ENCODE results near the gene STAMBP.
A peak's percentile ranks its signal among the peaks of the same experiment; 100 is the strongest.
"Not testable (repeated sequence)": the region's sequence is repeated elsewhere in the genome, so short reads cannot be mapped to it uniquely, and the experiment has no call there.

The STAMBP gene

DNA sequence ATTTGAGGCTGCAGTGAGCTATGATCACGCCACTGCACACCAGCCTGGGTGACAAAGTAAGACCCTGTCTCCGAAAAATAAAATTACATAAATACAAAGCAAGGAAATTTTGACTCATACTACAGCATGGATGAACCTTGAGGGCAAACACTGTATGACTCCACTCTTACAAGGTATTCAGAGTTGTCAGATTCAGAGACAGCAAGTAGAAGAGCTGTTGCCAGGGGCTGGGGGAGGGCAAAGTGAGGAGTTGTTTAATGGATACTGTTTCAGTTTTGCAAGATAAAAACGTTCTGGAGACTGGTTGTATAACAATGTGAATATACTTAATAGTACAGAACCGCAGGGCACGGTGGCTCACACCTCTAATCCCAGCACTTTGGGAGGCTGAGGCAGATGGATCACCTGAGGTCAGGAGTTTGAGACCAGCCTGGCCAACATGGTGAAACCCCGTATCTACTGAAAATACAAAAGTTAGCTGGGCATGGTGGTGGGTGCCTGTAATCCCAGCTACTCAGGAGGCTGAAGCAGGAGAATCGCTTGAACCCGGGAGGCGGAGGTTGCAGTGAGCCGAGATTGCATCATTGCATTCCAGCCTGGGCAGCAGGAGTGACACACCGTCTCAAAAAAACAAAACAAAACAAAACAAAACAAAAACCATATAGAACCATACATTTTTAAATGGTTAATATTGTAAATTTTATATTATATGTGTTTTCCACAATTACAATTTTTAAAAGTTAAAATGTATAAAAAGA lies 59.0 kb downstream of the STAMBP start:
- DNase-seq (ENCODE audit: low read depth) = peak; percentile 12

DNA sequence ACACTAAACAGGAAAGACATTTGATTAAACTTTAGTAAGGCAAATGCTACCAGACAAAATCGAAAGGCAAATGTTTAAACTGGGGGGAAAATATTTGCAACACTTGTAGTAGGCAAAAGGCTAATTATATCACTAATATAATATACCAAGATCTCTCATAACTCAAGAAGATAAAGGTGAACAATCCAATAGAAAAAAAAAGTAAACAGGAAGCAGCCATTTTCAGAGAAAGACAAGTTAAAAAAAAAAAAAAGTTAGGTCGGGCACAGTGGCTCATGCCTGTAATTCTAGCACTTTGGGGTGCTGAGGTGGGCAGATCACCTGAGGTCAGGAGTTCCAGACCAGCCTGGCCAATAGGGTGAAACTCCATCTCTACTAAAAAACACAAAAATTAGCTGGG lies 59.6 kb downstream of the STAMBP start:
- no peak for DNase-seq (ENCODE audit: low read depth)

DNA sequence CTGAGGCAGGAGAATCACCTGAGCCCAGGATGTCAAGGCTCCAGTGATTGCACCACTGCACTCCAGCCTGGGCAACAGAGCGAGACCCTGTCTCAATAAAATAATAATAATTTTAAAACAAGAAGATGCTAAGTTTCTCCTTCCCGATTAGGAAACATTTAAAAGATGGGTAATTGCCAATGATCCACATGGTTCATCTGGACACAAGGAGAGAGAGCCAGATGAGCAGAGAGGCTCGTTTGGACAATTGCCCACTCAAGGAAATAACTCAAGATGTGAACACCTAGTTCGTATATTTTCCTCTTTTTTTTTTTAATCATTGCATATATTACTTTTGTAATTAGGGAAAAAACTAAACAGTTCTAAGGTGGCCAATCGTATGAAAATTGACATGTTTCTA lies 60.4 kb downstream of the STAMBP start:
- DNase-seq (ENCODE audit: low read depth) = no peak

DNA sequence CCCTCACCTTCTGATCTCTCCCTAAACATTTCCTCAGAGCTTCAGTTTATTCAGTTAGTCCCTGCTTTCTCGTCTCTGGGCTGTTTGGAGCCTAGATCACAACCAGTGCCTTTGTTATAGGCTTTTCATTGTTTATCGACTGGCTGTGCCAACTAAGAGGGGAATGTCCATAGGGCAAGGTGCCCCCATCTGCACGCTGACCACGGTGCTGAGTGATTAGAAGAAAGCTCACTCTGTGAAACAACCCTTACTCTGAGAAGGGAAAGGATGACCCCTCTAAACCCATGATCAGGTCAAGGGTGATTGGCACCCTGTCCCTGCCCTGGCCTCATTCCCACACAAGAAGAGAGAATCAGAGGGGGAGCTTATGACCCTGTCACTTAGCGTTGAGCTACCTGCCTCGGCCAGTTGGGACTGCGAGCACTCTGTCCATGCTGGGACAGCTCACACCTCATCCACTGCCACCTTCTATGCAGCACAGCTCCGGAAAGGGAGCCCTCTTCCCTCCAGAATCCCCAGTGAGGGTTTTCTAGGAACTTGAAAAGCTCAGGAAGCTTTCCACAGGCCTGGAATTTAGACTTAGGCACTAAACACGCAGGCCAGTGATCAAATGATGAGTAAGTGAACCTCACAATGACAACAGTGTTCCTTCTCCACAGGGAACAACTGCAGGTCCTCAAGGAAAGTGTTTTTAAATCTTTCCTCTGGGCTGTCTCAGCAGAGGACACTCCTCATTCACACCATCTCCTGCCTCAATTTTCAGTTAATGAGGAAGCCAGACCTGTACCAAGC lies 61.7 kb downstream of the STAMBP start:
- DNase-seq (ENCODE audit: low read depth) = no peak

DNA sequence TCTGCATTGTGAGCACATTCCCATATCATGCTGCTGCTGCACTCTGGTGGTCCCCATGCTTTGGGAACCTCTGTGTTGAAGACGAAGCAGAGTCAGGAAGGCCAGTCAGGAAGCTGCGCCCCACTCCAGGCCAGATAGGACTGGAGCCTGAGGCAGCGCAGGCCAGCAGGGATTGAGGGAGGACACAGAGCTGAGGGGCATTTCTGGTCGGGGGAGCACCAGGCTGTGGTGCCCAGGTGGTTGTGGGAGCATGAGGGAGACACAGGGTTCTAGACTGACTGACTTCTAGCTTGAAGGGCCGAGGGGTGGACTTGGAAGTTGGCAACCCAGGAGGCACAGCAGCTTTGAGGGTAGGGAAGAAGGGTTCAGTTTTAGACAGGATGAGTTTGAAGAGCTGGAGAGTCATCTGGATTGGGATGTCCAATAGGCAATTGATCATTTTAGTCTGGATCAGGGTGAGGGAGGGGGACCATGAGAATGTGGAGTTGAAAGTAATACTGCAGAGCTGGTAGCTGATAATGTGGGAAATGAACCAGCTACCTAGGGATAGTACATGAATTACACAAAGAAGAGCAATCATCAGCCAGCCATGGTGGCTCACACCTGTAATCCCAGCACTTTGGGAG lies 62.6 kb downstream of the STAMBP start:
- no peak for DNase-seq (ENCODE audit: low read depth)

DNA sequence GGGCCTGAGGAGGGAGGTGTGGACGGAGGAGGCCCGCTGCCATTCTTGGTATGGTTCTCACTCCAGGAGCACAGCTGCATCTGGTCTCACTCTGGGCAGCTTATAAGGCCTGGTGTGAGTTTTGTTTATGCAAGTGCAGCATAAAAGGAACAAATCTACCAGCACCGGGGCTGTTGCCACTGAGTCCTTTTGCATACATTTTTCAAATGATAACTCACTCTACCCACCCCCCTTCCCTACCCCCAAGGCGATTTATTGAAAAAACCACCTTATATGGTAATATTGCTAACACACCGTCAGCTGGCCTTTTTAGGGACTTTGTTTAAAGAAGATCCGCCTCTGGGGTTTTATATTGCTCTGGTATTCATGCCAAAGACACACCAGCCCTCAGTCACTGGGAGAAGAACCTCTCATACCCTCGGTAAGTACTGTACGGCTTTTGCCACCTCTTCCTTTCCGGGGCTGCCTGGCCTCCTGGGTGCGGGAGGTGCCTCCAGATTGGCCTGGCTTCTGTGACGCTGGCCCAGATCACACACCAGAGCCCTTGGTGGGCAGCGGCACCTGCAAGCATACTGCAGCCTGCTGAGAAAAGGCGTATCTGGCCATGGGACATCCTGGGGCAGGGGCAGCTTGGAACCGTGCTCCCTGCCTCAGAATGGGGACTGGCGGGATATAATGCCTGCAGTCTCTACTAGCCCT lies 64.0 kb downstream of the STAMBP start, which contains the start of gene ACTG2:
Gene ACTG2, plus strand, starts transcription at position 378 of the 699 bp plus-strand sequence. CDS start 8,304 bp downstream, outside the sequence.
- DNase-seq (ENCODE audit: low read depth) = no peak

DNA sequence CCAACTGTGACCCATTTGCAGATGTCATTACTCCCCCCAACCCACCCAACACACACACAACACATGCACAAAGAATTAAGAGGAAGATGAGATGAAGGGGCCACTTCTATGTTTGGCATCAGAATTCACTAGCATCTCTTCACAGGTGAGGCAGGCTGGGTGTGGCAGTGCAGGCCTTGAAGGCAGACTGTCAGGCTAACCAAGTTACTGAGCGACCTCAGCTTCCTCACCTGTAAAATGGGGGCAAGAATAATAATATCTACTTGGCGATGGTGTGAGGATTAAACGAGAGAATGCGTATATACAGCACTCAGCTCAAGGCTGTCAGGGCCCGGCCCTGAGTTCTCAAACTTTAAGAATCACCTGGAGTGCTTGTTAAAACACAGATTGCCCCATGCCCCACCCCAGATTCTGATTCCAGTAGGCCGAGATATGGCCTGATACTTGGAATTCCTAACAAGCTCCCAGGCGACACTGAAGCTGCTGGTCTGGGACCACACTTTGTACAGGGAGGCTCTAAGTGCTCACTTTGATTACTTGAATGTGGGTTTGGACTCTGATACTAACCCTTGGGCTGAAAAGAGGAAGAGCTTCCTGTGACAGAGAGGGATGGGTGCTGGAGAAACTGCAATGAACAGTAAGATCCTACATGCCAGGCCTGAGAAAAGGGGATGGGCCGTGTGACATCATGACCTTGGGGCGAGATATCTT lies 65.2 kb downstream of the STAMBP start:
- DNase-seq (ENCODE audit: low read depth) = no peak

DNA sequence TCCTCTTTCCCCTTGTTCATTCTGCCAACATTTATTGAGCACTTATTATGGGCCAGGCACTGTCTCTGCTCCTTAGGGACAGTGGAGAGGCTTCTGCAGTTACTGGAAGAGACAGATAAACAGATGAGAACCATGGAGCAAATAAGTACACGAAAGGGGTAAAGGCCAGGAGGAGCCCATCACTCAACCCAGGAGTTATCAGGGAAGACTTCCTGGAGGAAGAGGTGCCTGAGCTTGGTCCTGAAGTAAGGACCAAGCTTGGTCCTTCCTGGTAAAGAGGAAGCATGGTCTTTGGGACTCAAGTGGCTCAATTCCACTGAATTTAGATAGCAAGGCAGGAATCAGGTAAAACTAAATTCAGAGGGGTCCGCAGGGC lies 65.7 kb downstream of the STAMBP start:
- DNase-seq (ENCODE audit: low read depth) = no peak

DNA sequence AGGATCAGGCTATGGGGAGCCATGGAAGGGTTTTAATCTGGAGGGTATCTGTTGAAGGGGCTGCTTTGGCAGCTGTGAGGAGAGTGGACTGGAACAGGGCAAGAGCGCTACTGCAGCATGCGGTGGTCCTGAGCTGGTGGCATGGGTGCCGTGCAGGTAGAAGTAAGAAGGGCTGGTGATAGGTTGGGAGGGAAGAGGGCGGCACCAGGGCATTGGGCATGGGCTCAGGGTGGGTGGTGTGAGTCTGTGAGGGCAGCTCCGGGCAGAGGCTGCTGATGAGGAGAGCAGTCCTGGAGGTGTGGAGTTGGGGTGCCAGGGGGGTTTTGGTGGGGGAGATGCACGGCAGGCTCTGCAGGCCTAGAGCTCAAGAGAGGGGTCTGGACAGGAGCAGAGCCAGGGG lies 66.1 kb downstream of the STAMBP start:
- DNase-seq (ENCODE audit: low read depth) = no peak

DNA sequence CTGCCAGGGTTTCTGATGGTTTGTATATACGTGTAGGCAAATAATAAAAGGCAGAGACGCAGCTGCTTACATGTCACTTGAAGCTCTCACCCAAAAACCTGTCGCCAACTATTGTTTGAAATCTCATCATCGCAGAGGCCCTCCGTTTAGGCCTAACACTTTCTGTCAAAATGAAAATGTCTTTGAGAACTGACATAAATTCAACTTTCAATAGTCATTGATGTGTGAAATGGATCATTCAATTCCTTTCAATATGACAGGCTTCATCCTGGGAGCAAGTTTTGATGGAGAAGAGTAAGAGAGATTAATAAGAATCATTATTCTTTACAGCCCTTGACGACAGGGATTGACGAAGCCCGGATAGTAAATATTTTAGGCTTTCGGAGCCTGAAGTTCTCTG lies 66.7 kb downstream of the STAMBP start:
- DNase-seq (ENCODE audit: low read depth) = no peak

DNA sequence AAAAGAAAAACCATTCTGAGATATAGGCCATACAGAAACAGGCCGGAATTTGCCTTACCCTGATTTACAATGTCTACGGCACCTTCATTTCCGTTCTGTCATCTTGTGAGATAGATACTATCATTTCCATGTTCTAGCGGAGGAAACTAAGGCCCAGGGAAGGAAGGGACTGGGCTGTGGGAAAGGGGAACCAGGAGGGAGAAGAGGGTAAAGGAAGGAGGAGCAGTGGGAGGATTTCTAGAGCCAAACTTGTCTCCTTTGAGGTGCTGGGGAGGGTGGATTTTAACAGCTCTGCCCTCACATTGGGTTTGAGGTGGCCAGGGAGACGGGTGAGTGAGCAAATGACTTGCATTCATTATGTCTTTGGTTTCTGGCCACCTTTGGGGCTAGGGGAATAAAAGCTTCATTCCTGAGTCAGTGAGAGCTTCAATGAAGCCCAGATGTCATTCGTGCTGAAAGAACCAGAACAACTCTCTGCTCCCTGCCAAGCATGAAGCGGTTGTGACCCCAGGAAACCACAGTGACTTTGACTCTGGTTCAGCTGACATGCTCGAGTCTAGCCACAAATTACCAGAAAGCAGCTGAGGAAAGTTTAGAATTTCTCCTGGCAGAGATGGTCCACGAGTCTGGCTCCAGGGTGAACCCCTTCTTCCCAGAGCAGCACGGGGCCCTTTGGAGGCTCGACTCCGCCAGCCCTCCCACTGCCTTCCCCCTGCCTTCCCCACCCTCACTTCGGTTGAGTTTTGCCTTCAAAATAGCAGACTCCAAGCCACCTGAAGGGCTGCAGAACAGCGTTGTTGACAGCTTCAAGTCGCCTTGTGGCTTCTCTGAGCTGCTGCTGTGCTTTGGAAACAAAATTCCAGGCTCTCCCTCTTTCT lies 67.8 kb downstream of the STAMBP start:
- DNase-seq (ENCODE audit: low read depth) = no peak

DNA sequence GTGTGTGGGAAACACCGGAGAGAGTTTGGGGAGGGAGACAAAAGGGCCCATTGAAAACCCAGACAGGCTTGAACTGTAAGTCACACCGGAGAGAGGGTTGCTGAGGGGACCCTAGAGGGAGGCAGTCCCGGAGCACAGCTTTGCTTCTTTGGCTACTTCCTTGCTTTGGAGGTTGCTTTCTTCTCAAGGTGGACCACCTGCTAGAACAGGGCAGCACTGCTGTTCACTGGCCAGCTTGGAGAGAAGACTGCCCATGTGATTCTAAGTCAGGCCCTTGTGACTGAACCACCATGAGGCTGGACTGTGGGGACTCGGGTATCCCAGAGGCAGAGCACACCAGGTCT lies 68.5 kb downstream of the STAMBP start:
- no peak for DNase-seq (ENCODE audit: low read depth)

DNA sequence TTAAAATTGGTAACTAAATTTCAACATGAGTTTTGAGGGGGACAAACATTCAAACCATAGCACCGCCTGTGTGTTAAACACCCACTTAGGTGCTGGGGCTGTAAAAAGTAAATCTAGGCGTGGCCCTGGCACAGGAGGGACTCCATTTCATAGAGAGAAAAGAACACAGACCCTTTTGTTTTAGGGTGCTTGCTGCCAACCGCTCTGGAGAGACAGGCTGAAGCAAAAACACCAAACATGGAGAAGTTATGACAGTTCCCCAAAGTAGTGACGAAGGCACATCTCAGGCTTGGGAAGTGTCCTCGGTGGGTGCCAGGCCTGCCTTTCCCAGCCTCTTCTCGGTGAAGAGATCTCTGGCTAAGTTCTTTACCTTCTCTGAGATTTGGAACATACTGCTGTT lies 69.2 kb downstream of the STAMBP start:
- no peak for DNase-seq (ENCODE audit: low read depth)

DNA sequence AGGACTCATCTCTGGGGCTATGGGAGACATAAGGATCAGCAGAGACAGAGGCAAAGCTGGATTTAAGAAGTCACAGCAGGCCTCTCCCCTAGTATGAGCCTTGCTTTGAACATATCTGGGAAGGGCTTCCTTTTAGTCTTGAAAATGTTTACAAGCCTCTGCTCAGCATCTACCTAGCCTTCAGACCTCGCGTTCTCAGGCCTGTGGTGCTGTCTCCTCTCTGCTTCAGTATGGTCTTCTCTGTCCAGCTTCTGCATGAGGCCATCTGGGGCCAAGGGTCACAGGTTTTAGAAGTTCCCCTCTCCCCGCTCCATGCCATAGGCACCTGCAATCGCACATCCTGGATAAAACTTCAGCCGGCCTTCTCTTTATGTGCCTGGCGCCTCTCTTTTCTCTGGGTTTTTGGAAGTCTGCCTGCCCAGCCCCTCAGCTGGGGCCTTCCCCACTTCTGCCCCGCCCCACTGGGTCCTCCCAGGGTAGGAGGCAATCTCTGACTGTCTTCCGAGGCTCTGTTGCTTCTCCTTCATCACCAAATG lies 71.1 kb downstream of the STAMBP start:
- no peak for DNase-seq (ENCODE audit: low read depth)

DNA sequence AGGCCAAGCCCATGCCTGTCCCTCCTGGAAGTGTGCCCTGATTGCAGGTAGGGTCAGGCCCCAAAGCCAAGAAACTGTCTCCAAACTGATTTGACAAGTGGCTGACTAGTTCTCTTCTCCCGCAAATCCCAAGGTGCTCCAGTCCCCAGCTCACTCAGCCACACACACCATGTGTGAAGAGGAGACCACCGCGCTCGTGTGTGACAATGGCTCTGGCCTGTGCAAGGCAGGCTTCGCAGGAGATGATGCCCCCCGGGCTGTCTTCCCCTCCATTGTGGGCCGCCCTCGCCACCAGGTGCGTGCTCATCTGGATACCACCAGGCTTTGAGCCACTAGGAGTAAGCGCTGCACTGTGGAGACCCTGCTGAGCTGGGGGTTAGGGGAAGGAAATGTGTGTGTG lies 72.4 kb downstream of the STAMBP start:
- no peak for DNase-seq (ENCODE audit: low read depth)

DNA sequence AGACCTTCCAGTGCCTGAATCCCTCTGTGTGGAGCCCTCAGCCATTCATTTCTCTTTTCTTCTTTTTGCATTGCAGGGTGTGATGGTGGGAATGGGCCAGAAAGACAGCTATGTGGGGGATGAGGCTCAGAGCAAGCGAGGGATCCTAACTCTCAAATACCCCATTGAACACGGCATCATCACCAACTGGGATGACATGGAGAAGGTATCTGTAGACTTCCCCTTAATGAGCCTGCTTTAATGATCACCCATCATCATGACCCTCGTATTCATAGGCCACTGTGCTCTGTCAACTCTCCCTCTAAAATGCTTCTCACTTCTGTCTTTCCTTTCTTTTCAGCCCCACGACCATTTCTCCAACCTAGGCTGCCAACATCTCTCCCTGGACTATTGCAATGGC lies 73.5 kb downstream of the STAMBP start:
- no peak for DNase-seq (ENCODE audit: low read depth)

DNA sequence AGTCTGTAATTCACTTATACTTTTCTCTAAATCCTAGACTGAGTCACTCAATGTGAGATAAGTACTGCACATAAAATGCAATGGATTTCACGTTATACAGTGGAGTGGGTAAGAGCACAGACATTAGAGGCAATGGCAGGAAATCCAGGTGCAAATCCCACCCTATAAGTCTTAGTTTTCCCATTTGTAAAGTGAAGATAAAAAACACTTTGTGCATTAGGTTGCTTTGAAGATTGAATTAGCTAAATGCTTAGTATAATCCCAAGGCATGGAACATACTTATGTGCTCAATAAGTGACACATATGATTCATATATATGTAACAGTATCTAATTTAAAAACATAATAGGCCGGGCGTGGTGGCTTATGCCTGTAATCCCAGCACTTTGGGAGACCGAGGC lies 74.6 kb downstream of the STAMBP start:
- DNase-seq (ENCODE audit: low read depth) = no peak

DNA sequence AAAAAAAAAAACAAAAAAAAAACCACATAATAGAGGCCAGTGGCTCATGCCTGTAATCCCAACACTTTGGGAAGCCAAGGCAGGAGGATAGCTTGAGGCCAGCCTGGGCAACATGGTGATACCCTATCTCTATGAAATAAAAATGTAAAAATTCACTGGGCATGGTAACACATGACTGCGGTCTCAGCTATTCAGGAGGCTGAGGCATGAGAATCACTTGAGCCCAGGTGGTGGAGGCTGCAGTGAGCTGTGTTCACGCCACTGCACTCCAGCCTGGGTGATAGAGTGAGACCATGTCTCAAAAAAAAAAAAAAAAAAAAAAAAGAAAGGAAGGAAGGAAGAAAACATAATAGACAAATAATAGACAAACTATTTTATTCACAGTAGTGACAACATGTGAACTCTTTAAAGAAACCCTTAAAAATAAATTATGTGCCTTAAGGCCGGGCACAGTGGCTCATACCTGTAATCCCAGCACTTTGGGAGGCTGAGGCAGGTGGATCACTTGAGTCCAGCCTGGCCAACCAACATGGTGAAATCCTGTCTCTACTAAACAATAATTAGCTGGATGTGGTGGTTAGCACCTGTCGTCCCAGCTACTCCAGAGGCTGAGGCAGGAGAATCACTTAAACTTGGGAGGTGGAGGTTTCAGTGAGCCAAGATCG lies 75.3 kb downstream of the STAMBP start:
- DNase-seq (ENCODE audit: low read depth) = not testable (repeated sequence)

DNA sequence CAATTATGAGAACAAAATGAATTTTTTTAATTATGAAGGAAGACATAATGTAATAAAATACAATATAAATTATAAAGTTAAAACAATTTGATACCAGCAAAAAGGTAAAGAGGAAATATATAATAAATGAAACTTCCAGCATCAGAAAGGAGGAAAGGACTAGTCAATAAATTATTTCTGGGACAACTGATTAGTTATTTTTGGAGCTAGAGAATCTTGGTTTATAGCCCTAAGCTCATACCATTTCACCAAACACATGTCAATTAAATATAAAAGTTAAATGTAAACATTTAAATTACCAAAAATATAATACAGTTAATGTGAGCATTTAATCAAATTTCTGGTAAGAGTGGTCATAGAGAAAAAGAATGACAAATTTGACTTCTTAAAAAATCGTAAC lies 76.2 kb downstream of the STAMBP start:
- DNase-seq (ENCODE audit: low read depth) = no peak

DNA sequence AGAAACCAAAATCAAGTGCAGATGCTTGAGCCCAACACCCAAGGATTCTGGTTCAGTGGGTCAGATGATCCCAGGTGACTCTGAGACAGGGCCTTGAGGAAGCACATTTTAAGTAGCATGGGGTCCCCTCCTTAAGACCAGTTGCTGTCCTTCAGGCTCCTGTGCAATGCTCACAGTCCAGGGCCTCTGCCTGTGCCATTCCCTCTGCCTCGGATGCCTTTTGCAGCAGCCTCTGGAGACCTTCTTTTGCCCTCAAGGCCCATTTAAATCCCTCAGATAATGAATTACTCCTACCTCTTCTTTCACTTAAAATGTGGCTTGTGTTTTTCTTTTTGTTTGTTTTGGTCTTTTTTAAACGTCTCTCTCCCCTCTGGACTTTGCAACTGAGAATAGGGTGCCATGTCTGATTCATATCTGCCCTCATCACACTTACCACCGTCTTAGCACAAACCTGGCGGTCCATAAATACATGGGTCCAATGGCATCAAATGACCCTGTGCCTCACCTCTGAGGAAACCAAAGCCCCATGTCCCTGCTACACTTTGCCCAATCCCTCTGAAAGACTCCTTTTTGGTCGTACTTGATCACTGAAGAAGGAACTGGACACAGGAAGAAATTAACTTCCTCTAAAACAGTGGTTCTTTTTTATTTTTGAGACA lies 78.2 kb downstream of the STAMBP start:
- no peak for DNase-seq (ENCODE audit: low read depth)
